HG02610 (cell line): ENCODE measurements around the gene NKD1.

Experiments
- ATAC-seq: cut with Tn5 transposase; IDR thresholded peaks from one replicate; pipeline ENCODE4 v1.9.1; 2021; ENCODE audit warnings: mild to moderate bottlenecking, moderate library complexity; ENCODE audit not compliant: unreplicated experiment

The NKD1 gene

GRCh38 chr16:50597563-50598255, 49.5 kb downstream of the NKD1 start:
- ATAC-seq = no peak

GRCh38 chr16:50598256-50598894, 50.2 kb downstream of the NKD1 start:
- ATAC-seq = no peak

- no peak for ATAC-seq
These were observed 50.8 kb downstream of the NKD1 start for GRCh38 chr16:50598936-50599361.

- ATAC-seq = no peak
These were observed 51.3 kb downstream of the NKD1 start for GRCh38 chr16:50599494-50599893.

- no peak for ATAC-seq
These were observed 52.5 kb downstream of the NKD1 start for GRCh38 chr16:50600582-50601283.

GRCh38 chr16:50601341-50601740, 53.1 kb downstream of the NKD1 start:
- ATAC-seq = no peak

GRCh38 chr16:50602126-50602525, 53.9 kb downstream of the NKD1 start:
- ATAC-seq = no peak

GRCh38 chr16:50602531-50603205, 54.5 kb downstream of the NKD1 start:
- no peak for ATAC-seq

- no peak for ATAC-seq
These were observed 55.2 kb downstream of the NKD1 start for GRCh38 chr16:50603206-50604064.

GRCh38 chr16:50604065-50604418, 55.8 kb downstream of the NKD1 start:
- no peak for ATAC-seq

GRCh38 chr16:50604610-50605009, 56.4 kb downstream of the NKD1 start:
- ATAC-seq = no peak

GRCh38 chr16:50605733-50606430, 57.7 kb downstream of the NKD1 start:
- no peak for ATAC-seq

- ATAC-seq = no peak
These were observed 58.3 kb downstream of the NKD1 start for GRCh38 chr16:50606431-50607050.

GRCh38 chr16:50607051-50607431, 58.8 kb downstream of the NKD1 start:
- no peak for ATAC-seq

- ATAC-seq = no peak
These were observed 59.3 kb downstream of the NKD1 start for GRCh38 chr16:50607447-50607846.

- ATAC-seq = no peak
These were observed 59.9 kb downstream of the NKD1 start for GRCh38 chr16:50607970-50608557.

- ATAC-seq = no peak
These were observed 60.9 kb downstream of the NKD1 start for GRCh38 chr16:50609049-50609448.

GRCh38 chr16:50609471-50609870, 61.3 kb downstream of the NKD1 start:
- ATAC-seq = no peak
